Bronchial epithelial cell (primary cell): ENCODE measurements around the gene PPARD. TPM values are rescaled to one million over a fixed set of nuclear protein-coding genes. Genes with fewer than 3 reads are reported as not detected.
"Not testable (repeated sequence)": the region's sequence is repeated elsewhere in the genome, so short reads cannot be mapped to it uniquely, and the experiment has no call there.

ENCODE experiments used
- DNase-seq: peaks from one replicate; pipeline ENCODE4 v3.0.0-alpha.2; 2010; ENCODE audit warnings: low read depth
- FAIRE-seq: peaks from 2 replicates; lab custom pipeline; 2011; peaks lifted over from hg19 to GRCh38; lab: Jason Lieb, UNC
- H3K27me3 ChIP-seq: 2 replicates; pipeline ENCODE4 v1.5.1; 2011; ENCODE audit warnings: low read length; ENCODE audit not compliant: control insufficient read depth, insufficient read depth
- H3K36me3 ChIP-seq: 2 replicates; pipeline ENCODE4 v1.5.1; 2011; ENCODE audit warnings: low read length; ENCODE audit not compliant: control insufficient read depth, insufficient read depth
- H3K4me3 ChIP-seq: 2 replicates; pipeline ENCODE4 v1.5.1; 2011; ENCODE audit warnings: mild to moderate bottlenecking, low read depth, low read length, control low read depth
- CTCF ChIP-seq: IDR thresholded peaks from 2 replicates; pipeline ENCODE4 v1.5.1; 2011; ENCODE audit warnings: mild to moderate bottlenecking, moderate library complexity, low read length, control low read depth, inconsistent platforms; ENCODE audit not compliant: insufficient read depth, severe bottlenecking
- total RNA-seq: library from RNA; depleted of rRNA; stranded (reverse); fragments of >200 nt; gene quantifications from 2 replicates; pipeline ENCODE4 v1.2.1, GENCODE V29; 2014

PPARD gene
- total RNA-seq, 1 donor from 2014 or later, result 10.3 TPM

GRCh38 chr6:35386989-35387388 is 44.6 kb downstream of the PPARD start:
- H3K4me3 ChIP-seq, result no peak overlapping the region
- peaks cover 1% of the 10 kb centered on the region for H3K36me3 ChIP-seq
- no peak for TF ChIP-seq CTCF
- FAIRE-seq, result no peak
- no peaks in the 10 kb centered on the region for H3K27me3 ChIP-seq
- DNase-seq, result no peak

DNA sequence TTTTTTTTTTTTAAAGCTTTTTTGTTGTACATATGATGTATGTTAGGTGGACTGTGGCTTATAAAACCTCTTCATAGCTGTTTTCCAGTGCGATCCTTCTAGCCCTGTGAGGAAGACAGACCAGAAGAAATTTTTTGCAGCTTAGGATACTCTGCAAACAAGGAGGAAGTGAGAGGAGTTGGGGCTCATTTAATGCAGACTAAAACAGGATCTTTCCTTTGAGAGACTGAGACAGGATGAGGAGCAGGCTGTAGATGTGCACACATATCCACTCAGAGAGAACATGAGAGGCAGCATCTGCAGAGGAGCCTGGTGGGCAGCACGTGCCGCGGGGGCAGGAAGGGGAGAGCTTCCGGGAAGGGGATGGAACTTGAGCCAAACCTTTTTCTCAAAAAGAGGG is 45.7 kb downstream of the PPARD start:
- Histone ChIP-seq H3K4me3 (no peak overlapping the region), H3K36me3 (peaks cover 1% of the 10 kb centered on the region), H3K27me3 (no peaks in the 10 kb centered on the region)
- DNase-seq, result no peak
- no peak for FAIRE-seq
- no peak for TF ChIP-seq CTCF

GRCh38 chr6:35388772-35389352 is 46.5 kb downstream of the PPARD start:
- no peaks in the 10 kb centered on the region for H3K27me3 ChIP-seq
- FAIRE-seq, result no peak
- H3K36me3 ChIP-seq, result peaks cover 1% of the 10 kb centered on the region
- no peak for DNase-seq
- H3K4me3 ChIP-seq, result no peak overlapping the region
- TF ChIP-seq CTCF, result no peak

DNA sequence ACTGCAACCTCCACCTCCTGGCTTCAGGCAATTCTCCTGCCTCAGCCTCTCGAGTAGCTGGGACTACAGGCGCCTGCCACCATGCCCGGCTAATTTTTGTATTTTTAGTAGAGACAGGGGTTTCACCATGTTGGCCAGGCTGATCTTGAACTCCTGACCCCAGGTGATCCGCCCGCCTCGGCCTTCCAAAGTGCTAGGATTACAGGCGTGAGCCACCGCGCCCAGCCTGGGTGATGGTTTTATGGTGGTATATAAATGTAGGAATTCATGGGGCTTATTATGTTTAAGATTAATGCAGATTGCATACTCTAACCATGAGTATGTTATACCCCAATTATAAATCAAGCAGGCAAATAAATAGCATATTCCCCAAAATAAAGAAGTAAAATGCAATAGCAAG is 47.0 kb downstream of the PPARD start:
- FAIRE-seq, DNase-seq: not testable (repeated sequence)

GRCh38 chr6:35391240-35391968 is 49.0 kb downstream of the PPARD start:
- DNase-seq (peak; percentile 99), FAIRE-seq (no peak)
- H3K27me3 ChIP-seq, result no peaks in the 10 kb centered on the region
- no peak overlapping the region for H3K4me3 ChIP-seq
- peaks cover 1% of the 10 kb centered on the region for H3K36me3 ChIP-seq
- peak; percentile 21 for TF ChIP-seq CTCF

More for the DNA sequence above, 47.0 kb downstream of the PPARD start:
- H3K27me3 ChIP-seq, H3K4me3 ChIP-seq, H3K36me3 ChIP-seq: not testable (repeated sequence)

DNA sequence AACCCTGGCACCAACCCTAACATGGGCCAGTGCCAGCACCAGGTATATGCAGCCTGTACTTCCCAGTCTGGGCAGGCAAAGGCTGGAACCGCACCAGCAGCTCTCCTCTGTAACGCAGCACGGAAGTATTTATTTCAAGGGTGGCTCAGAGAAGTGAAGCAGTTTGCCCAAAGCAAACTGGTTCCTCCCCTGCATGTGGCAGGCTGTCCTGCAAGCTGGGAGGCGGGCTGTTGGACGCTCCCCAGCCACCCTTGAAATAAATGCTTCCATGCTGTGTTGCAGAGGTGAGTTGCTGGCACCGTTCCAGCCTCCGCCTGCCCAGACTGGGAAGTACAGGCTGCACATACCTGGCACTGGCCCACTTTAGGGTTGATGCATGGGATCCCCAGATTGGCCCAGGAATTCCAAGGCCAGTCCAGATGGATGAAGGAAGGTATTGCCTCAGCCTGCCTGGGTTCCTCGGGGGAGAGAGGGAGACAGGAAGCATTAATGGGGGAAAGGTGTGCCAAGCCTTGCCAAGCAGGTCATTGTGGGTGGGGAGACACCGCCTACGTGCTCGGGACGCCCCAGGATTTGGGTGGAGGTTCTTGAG is 49.8 kb downstream of the PPARD start:
- FAIRE-seq (no peak), DNase-seq (peak; percentile 96)
- H3K36me3 ChIP-seq, result no peaks in the 10 kb centered on the region
- no peak for TF ChIP-seq CTCF
- H3K4me3 ChIP-seq, result peak overlapping the region; percentile 31
- H3K27me3 ChIP-seq, result no peaks in the 10 kb centered on the region
